Lower leg skin (tissue), 4 donors: ENCODE data around the gene IL1RL1. TPM values are rescaled to one million over a fixed set of nuclear protein-coding genes. Genes with fewer than 3 reads are reported as not detected.

ENCODE experiments used
- DNase-seq, 2 donors: peaks; one replicate each; pipeline ENCODE4 v3.0.0-alpha.2; 2019; ENCODE audit warnings: low spot score in 2 of 2
- H3K4me3 ChIP-seq: fragments of 200-600 bp; sonication (generic); 2 replicates; pipeline ENCODE4 v1.5.1; 2017; ENCODE audit warnings: mild to moderate bottlenecking, low read depth; ENCODE audit not compliant: poor library complexity, severe bottlenecking
- POLR2A ChIP-seq, 2 donors: fragments of 450-650 bp; IDR thresholded peaks; one replicate each; pipeline ENCODE4 v1.6.1; 2016 to 2017; ENCODE audit warnings: antibody characterized with exemption in 2 of 2, mild to moderate bottlenecking in 1 of 2, moderate library complexity in 1 of 2
- WGBS, 2 donors: methylation state at CpG; one replicate each; pipeline ENCODE4 v1.1.5; 2018; 5-methylcytosine and 5-hydroxymethylcytosine counted together
- intact Hi-C: fragments of 100-400 bp; cut with DNase I; formaldehyde crosslinking; loops from one replicate; pipeline ENCODE4 v1.15.0; 2023; ENCODE audit warnings: low total_unique reads
- total RNA-seq, 4 donors: library from RNA; depleted of rRNA; stranded (reverse); fragments of >200 nt; gene quantifications; one replicate each; pipeline ENCODE4 v1.1.0, GENCODE V29; 2016
- TF ChIP-seq, protein P1 (sequence below), 3 donors: fragments of 450-650 bp; IDR thresholded peaks; one replicate each; pipeline ENCODE4 v1.5.1; 2016; ENCODE audit warnings: antibody characterized with exemption in 3 of 3, mild to moderate bottlenecking in 3 of 3, moderate library complexity in 2 of 3

The IL1RL1 gene
- 1 to 10 TPM in 3 of 4 donors, under 1 TPM in 1; 0.88 to 5.8 (median 1.9) TPM for total RNA-seq

DNA sequence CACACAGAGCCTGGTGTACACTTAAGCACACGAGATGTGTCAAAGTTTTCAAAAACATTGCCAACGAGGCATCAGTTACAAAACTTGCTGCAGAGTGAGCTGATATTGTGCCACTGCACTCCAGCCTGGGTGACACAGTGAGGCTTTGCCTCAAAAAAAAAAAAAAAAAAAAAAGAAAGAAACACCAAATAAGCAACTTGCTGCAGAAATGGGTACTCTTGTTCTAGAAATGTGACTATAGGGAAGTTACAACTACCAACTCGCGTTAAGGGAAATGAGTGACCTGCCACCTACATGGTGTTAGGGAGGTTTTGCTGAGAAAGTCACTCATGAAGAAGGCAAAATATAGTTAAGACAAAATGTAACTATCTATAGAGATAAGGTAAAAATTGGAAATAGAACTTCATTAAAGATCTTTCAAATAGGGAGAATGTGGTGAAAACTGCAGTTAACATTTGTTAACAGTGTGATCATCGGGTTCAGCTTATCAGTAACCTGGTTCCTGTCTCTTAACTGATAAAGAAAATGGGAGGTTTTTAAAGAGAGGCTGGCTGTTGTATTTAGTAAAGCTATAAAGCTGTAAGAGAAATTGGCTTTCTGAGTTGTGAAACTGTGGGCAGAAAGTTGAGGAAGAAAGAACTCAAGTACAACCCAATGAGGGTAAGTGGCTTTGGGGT, at the start of gene IL1RL1:
IL1RL1 (plus strand) TSS at position 600 of the 677 bp plus-strand sequence. CDS start 26,702 bp downstream, outside the sequence.
- H3K4me3 ChIP-seq = no peak within 1 kb of the TSS
- TF ChIP-seq, protein P1, sequence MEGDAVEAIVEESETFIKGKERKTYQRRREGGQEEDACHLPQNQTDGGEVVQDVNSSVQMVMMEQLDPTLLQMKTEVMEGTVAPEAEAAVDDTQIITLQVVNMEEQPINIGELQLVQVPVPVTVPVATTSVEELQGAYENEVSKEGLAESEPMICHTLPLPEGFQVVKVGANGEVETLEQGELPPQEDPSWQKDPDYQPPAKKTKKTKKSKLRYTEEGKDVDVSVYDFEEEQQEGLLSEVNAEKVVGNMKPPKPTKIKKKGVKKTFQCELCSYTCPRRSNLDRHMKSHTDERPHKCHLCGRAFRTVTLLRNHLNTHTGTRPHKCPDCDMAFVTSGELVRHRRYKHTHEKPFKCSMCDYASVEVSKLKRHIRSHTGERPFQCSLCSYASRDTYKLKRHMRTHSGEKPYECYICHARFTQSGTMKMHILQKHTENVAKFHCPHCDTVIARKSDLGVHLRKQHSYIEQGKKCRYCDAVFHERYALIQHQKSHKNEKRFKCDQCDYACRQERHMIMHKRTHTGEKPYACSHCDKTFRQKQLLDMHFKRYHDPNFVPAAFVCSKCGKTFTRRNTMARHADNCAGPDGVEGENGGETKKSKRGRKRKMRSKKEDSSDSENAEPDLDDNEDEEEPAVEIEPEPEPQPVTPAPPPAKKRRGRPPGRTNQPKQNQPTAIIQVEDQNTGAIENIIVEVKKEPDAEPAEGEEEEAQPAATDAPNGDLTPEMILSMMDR (IDR thresholded peaks at IDR 0.05) = no peak
- TF ChIP-seq POLR2A (IDR thresholded peaks at IDR 0.05) = no peak
- intact Hi-C loops = no loop called here
- WGBS, 2 donors = 74 to 77% methylated on average over 5 of the region's 5 CpGs
- no peak for DNase-seq

DNA sequence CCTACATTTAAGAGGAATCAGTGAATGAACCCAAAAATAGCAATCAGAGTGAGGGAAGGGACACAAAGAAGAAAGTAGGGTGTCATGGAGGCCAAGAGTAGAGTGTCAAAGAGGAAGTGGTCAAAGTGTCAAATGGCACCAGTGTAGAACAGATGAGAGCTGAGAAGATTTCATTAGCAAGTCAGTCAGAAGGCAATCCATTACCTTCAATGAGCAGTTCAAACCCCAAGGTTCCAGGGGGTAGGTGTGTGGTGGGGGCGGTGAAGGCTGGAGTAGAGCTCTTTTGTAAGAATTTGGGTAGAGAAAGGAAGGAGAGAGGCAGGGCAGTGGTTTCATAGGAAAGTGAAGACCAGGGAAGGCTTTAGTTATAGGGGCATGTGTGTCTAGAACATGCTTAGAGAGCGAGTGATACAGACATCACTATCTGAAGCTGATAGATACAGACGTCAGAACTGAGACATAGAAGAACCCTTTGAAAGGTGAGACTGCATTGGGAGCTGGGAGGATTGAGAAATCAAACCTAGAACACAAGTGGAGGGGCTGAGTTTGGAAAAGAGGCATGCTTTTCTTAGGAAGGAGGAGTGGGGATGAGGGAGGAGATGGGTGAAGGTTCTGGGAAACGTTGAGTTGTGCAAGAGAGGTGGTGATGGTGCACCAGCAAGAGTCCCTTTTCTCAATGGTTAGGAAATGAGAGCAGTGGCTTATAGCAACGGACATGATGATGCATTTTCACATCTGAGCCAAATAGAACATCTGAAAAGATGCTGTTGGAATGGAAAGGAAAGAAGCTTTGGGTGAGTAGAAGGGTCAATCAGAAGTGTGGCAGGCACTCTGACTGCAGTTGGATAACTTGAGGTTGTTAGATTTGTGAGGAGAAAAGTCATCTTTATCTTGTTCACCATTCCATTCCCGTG, 48.9 kb upstream of the IL1RL1 start:
- 73 to 74% methylated on average over 6 of the region's 6 CpGs for WGBS, 2 donors
- H3K4me3 ChIP-seq = no peak overlapping the region
- intact Hi-C loops = no loop called here
- TF ChIP-seq, protein P1 (IDR thresholded peaks at IDR 0.05) = no peak
- TF ChIP-seq POLR2A (IDR thresholded peaks at IDR 0.05) = no peak
- no peak for DNase-seq

DNA sequence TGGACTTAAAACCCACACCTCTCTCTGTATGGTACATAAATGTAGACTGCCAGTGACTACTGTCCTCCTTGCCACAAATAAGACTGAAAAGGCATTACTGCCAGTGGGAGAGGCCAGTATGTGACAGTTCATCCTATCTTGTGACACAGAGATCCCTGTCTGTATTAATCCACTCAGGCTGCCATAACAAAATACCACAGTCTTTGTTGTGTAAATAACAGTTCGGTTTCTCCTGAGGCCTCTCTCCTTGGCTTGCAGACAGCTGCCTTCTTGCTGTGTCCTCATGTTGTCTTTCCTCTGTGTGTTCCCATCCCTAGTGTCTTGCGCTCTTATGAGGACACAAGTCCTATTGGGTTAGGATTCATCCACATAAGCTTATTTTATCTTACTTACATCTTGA, 46.4 kb upstream of the IL1RL1 start:
- no peak for DNase-seq
- 85 to 86% methylated on average over 2 of the region's 2 CpGs for WGBS, 2 donors
- no peak for TF ChIP-seq POLR2A (IDR thresholded peaks at IDR 0.05)
- TF ChIP-seq, protein P1 (IDR thresholded peaks at IDR 0.05) = no peak
- intact Hi-C loops = no loop called here
- no peak overlapping the region for H3K4me3 ChIP-seq

DNA sequence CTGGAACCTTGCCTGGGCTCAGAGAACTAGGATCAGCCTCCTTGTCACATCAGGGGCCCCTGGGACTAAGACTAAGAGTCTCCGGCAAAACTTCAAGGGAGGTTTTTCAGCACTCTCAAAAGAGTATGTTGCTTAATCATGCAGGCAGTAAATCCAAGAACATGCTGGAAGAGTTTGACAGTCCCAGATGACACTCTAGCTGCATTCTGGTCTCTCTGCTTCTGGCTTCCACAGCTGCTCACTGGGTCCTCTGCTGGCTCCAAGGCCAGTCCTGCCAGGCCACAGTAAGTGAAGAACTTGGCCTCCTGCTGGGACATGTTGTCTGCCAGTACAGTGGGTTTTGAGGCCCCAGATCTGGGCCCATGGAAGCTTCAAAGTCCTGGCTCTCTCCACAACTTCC, 45.2 kb upstream of the IL1RL1 start:
- intact Hi-C loops = no loop called here
- no peak overlapping the region for H3K4me3 ChIP-seq
- DNase-seq = no peak
- 60 to 69% methylated on average over 1 of the region's 1 CpG for WGBS, 2 donors
- TF ChIP-seq, protein P1 (IDR thresholded peaks at IDR 0.05) = no peak
- no peak for TF ChIP-seq POLR2A (IDR thresholded peaks at IDR 0.05)

DNA sequence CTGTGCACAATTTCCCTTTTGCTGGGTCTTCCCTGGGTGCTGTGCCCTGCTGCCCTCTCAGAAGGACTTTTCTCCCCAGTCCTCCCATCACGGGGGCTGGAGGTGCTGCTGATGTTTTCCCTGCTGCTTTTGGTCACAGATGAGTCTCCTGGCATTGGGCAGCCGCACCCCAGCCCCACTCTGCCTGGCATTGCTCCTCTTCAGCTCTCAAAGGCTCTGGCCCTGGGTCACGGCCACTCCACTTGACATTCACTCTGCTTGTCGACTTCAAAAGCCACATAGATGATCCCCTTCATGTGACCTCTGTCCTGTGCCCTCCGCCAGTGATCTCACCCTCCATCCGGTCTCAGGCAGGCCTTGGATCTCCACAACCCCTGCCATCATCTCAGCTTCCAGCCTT, 43.6 kb upstream of the IL1RL1 start:
- WGBS, 2 donors = 88 to 90% methylated on average over 6 of the region's 6 CpGs
- intact Hi-C loops = no loop called here
- TF ChIP-seq POLR2A (IDR thresholded peaks at IDR 0.05) = no peak
- TF ChIP-seq, protein P1 (IDR thresholded peaks at IDR 0.05) = no peak
- DNase-seq = no peak
- H3K4me3 ChIP-seq = no peak overlapping the region
